DND-41 (cell line): ENCODE data around the gene DENND1A.

ENCODE experiments used
- ATAC-seq: fragments of 200-7000 bp; cut with Tn5 transposase; 3 replicates; pipeline ENCODE4 v1.9.1; 2021; ENCODE audit warnings: low read depth; ENCODE audit not compliant: insufficient read depth
- DNase-seq: peaks from one replicate; pipeline ENCODE4 v3.0.0-alpha.2; 2020
- H2AFZ ChIP-seq: 2 replicates; pipeline ENCODE4 v1.6.0; 2012; ENCODE audit warnings: low read depth, low read length
- H3K27ac ChIP-seq: 2 replicates; pipeline ENCODE4 v1.5.1; 2012; ENCODE audit warnings: low read length, inconsistent platforms
- H3K27me3 ChIP-seq: fragments of 200-600 bp; sonication (generic); 2 replicates; pipeline ENCODE4 v1.6.0; 2012; ENCODE audit warnings: low read length, mild to moderate bottlenecking, inconsistent platforms; ENCODE audit not compliant: insufficient read depth, poor library complexity
- H3K36me3 ChIP-seq: 2 replicates; pipeline ENCODE4 v1.5.1; 2012; ENCODE audit warnings: low read length, inconsistent platforms; ENCODE audit not compliant: insufficient read depth
- H3K4me1 ChIP-seq: 2 replicates; pipeline ENCODE4 v1.5.1; 2012; ENCODE audit warnings: mild to moderate bottlenecking, low read length; ENCODE audit not compliant: insufficient read depth
- H3K4me2 ChIP-seq: 2 replicates; pipeline ENCODE4 v1.6.0; 2012; ENCODE audit warnings: mild to moderate bottlenecking, moderate library complexity, low read length, inconsistent platforms; ENCODE audit not compliant: insufficient read depth
- H3K4me3 ChIP-seq, 2 experiments: fragments of 200-600 bp in 1 of 2; shearing (Covaris generic) in 1 of 2; 2 replicates each; pipeline ENCODE4 v1.5.1; 2012 to 2016; ENCODE audit warnings: inconsistent platforms in 2 of 2, low read length in 2 of 2, mild to moderate bottlenecking in 2 of 2, low read depth in 1 of 2, moderate library complexity in 1 of 2
- H3K79me2 ChIP-seq: 2 replicates; pipeline ENCODE4 v1.6.0; 2012; ENCODE audit warnings: low read length, inconsistent platforms; ENCODE audit not compliant: insufficient read depth
- H3K9ac ChIP-seq: 2 replicates; pipeline ENCODE4 v1.6.0; 2012; ENCODE audit warnings: low read depth, mild to moderate bottlenecking, inconsistent platforms, low read length, moderate library complexity
- H3K9me3 ChIP-seq: 2 replicates; pipeline ENCODE4 v1.5.1; 2012; ENCODE audit warnings: low read length, moderate library complexity, mild to moderate bottlenecking, inconsistent platforms; ENCODE audit not compliant: insufficient read depth, severe bottlenecking
- H4K20me1 ChIP-seq: 2 replicates; pipeline ENCODE4 v1.6.0; 2012; ENCODE audit warnings: low read length; ENCODE audit not compliant: insufficient read depth
- CTCF ChIP-seq: IDR thresholded peaks from 2 replicates; pipeline ENCODE4 v1.5.1; 2012; ENCODE audit warnings: borderline replicate concordance, low read length, moderate library complexity, mild to moderate bottlenecking; ENCODE audit not compliant: poor library complexity, severe bottlenecking; ENCODE audit errors: extremely low read depth
- EZH2 ChIP-seq: IDR thresholded peaks from 3 replicates; pipeline ENCODE4 v1.6.1; 2012; ENCODE audit warnings: borderline replicate concordance, low read depth, mild to moderate bottlenecking, moderate library complexity, low read length, inconsistent platforms; ENCODE audit not compliant: severe bottlenecking

DENND1A gene

GRCh38 chr9:123470121-123470782 is 459.7 kb downstream of the DENND1A start:
- no peaks in the 10 kb centered on the region for H3K4me1 ChIP-seq
- H3K4me3 ChIP-seq: no peak overlapping the region
- H4K20me1 ChIP-seq: peaks cover 3% of the 10 kb centered on the region; the same call in 1 of the 2 replicates
- ATAC-seq (no peak), DNase-seq (no peak)
- no peaks in the 10 kb centered on the region for H3K36me3 ChIP-seq
- H3K27me3 ChIP-seq: no peaks in the 10 kb centered on the region
- H3K27ac ChIP-seq: no peak overlapping the region
- no peaks in the 10 kb centered on the region for H3K9me3 ChIP-seq
- no peaks in the 10 kb centered on the region for H3K79me2 ChIP-seq
- H2AFZ ChIP-seq: no peak overlapping the region
- H3K9ac ChIP-seq: no peak overlapping the region
- H3K4me2 ChIP-seq: no peak overlapping the region
- TF ChIP-seq EZH2 (no peak), CTCF (no peak)

- peaks cover 3% of the 10 kb centered on the region; the same call in 1 of the 2 replicates for H4K20me1 ChIP-seq
- no peak overlapping the region for H3K4me3 ChIP-seq
- H3K9ac ChIP-seq: no peak overlapping the region
- H3K9me3 ChIP-seq: no peaks in the 10 kb centered on the region
- H2AFZ ChIP-seq: no peak overlapping the region
- ATAC-seq: no peak
- no peaks in the 10 kb centered on the region for H3K36me3 ChIP-seq
- H3K27me3 ChIP-seq: no peaks in the 10 kb centered on the region
- TF ChIP-seq EZH2: no peak
- no peak for TF ChIP-seq CTCF
- no peaks in the 10 kb centered on the region for H3K79me2 ChIP-seq
- H3K4me1 ChIP-seq: no peaks in the 10 kb centered on the region
- no peak overlapping the region for H3K4me2 ChIP-seq
- no peak overlapping the region for H3K27ac ChIP-seq
- no peak for DNase-seq
Measured at GRCh38 chr9:123469282-123469681, 460.6 kb downstream of the DENND1A start.

DNA sequence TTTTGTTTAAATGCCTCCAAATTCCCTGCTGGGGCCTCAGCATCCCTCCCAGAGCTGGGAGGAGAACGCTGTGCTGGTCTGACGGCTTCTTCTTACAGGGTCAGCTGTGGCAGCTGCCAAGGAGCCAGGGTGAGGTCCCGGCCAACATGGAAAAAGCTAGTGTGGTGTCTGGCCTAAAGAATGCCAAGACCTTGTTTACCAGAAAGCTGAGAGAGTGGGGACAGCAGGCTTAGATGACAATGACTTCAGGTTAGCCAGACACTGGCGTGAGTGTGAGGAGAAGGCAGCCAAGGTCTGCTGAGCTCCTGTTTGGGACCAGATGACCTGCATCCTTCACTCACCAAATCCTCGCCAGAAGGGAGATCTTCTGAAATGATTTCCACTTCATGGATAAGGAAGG is 461.4 kb downstream of the DENND1A start:
- Histone ChIP-seq H3K79me2 (no peaks in the 10 kb centered on the region), H3K4me1 (no peaks in the 10 kb centered on the region), H3K9me3 (no peaks in the 10 kb centered on the region), H2AFZ (no peak overlapping the region), H3K4me3 (no peak overlapping the region), H3K9ac (no peak overlapping the region), H3K36me3 (no peaks in the 10 kb centered on the region), H3K27me3 (no peaks in the 10 kb centered on the region), H3K27ac (no peak overlapping the region), H3K4me2 (no peak overlapping the region), H4K20me1 (peaks cover 3% of the 10 kb centered on the region; the same call in 1 of the 2 replicates)
- TF ChIP-seq EZH2 (no peak), CTCF (no peak)
- ATAC-seq (no peak), DNase-seq (no peak)

DNA sequence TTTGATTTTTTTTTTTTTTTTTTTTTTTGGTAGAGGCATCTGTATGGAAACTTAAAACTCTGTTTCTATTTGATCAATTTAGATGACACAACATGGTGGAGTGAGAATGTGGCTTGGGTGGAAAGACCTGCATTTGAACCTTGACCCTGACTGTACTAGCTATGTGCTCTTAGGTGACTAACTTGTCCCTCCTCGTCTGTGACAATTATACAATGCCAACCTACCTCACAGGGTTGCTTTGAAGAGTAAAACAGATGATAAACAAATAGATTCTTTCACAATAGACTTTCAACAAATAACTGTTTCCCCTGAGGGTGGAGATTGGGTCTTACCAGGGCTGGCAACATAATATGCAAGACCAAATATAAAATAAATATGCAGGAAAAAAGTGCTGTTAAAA is 464.6 kb downstream of the DENND1A start:
- ATAC-seq: no peak
- Histone ChIP-seq H3K27me3 (no peaks in the 10 kb centered on the region), H3K4me3 (no peak overlapping the region), H3K9ac (no peak overlapping the region), H3K27ac (no peak overlapping the region), H3K4me1 (no peaks in the 10 kb centered on the region), H3K9me3 (no peaks in the 10 kb centered on the region), H3K79me2 (no peaks in the 10 kb centered on the region), H3K36me3 (no peaks in the 10 kb centered on the region), H2AFZ (no peak overlapping the region), H4K20me1 (no peaks in the 10 kb centered on the region), H3K4me2 (no peak overlapping the region)
- no peak for TF ChIP-seq CTCF
- no peak for TF ChIP-seq EZH2
- DNase-seq: no peak
